MCF 10A (cell line): Measurements from ENCODE around the gene GOLGA6L26. TPM values are rescaled to one million over a fixed set of nuclear protein-coding genes. Genes with fewer than 3 reads are reported as not detected.
"Not testable (repeated sequence)": the region's sequence is repeated elsewhere in the genome, so short reads cannot be mapped to it uniquely, and the experiment has no call there.

Experiments
- Bru-seq: library from RNA; stranded (reverse); fragments of 400-500 nt; gene quantifications from one replicate; lab custom pipeline; 2021; lab: Mats Ljungman, UMichigan
- BruChase-seq, 2 experiments: library from RNA; stranded (reverse); fragments of 400-500 nt; gene quantifications; one replicate each; lab custom pipeline; 2021; lab: Mats Ljungman, UMichigan
- BruUV-seq: library from RNA; stranded (reverse); fragments of 400-500 nt; replicated peaks from 2 replicates; lab custom pipeline; 2021; lab: Mats Ljungman, UMichigan
- CTCF ChIA-PET: fragments of 300-600 bp; sonication (Branson Sonifier 250); formaldehyde crosslinking; extraction: SDS; loops from one replicate; lab custom pipeline; 2021; ENCODE audit warnings: antibody characterized with exemption, inconsistent platforms; lab: Yijun Ruan, JAX
- POLR2A ChIA-PET: fragments of 300-600, 350-650 bp; sonication (Branson Sonifier 250); formaldehyde crosslinking; extraction: SDS; loops from one replicate; lab custom pipeline; 2020; ENCODE audit warnings: antibody characterized with exemption, inconsistent platforms; lab: Yijun Ruan, JAX
- DNase-seq: peaks from one replicate; pipeline ENCODE4 v3.0.0-alpha.2; 2018; ENCODE audit not compliant: unreplicated experiment
- H3K27ac Mint-ChIP-seq: one replicate; pipeline ENCODE4 v1.8.0; 2022; ENCODE audit warnings: mild to moderate bottlenecking, low read depth, mixed read lengths; ENCODE audit not compliant: unreplicated experiment
- H3K27me3 Mint-ChIP-seq: one replicate; pipeline ENCODE4 v1.8.0; 2022; ENCODE audit warnings: mixed read lengths; ENCODE audit not compliant: insufficient read depth, unreplicated experiment
- H3K36me3 Mint-ChIP-seq: one replicate; pipeline ENCODE4 v1.8.0; 2022; ENCODE audit warnings: mild to moderate bottlenecking, moderate library complexity, mixed read lengths; ENCODE audit not compliant: insufficient read depth, unreplicated experiment
- H3K4me1 Mint-ChIP-seq: one replicate; pipeline ENCODE4 v1.8.0; 2022; ENCODE audit warnings: mixed read lengths; ENCODE audit not compliant: insufficient read depth, unreplicated experiment
- H3K4me3 Mint-ChIP-seq: one replicate; pipeline ENCODE4 v1.8.0; 2022; ENCODE audit warnings: mild to moderate bottlenecking, moderate library complexity, mixed read lengths; ENCODE audit not compliant: unreplicated experiment
- H3K9me3 Mint-ChIP-seq: one replicate; pipeline ENCODE4 v1.8.0; 2022; ENCODE audit warnings: mixed read lengths; ENCODE audit not compliant: unreplicated experiment
- intact Hi-C: fragments of 100-400 bp; cut with micrococcal nuclease; formaldehyde crosslinking; loops from 2 replicates; pipeline ENCODE4 v1.14.1; 2022
- long read RNA-seq: library from polyadenylated mRNA; stranded (forward); transcript quantifications from one replicate; pipeline ENCODE4 v2.0.0, GENCODE V29; 2022
- total RNA-seq: library from RNA; stranded (reverse); gene quantifications from 2 replicates; pipeline ENCODE4 v1.2.3, GENCODE V29; 2022

The GOLGA6L26 gene, protein sequence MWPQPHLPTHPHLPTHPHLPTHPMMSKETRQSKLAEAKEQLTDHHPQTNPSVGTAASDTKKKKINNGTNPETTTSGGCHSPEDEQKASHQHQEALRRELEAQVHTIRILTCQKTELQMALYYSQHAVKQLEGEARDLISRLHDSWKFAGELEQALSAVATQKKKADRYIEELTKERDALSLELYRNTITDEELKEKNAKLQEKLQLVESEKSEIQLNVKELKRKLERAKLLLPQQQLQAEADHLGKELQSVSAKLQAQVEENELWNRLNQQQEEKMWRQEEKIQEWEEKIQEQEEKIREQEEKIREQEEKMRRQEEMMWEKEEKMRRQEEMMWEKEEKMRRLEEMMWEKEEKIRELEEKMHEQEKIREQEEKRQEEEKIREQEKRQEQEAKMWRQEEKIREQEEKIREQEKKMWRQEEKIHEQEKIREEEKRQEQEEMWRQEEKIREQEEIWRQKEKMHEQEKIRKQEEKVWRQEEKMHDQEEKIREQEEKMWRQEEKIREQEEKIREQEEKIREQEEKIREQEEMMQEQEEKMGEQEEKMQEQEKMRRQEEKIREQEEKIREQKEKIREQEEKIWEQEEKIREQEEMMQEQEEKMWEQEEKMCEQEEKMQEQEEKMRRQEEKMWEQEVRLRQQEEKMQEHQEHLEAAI
- total RNA-seq (not detected in 2 replicates), Bru-seq, nascent RNA (not detected), BruChase-seq, experiment 1, labeled RNA remaining after a 6-hour chase (not detected), BruChase-seq, experiment 2, labeled RNA remaining after a 2-hour chase (not detected)
- long read RNA-seq: 0 reads

DNA sequence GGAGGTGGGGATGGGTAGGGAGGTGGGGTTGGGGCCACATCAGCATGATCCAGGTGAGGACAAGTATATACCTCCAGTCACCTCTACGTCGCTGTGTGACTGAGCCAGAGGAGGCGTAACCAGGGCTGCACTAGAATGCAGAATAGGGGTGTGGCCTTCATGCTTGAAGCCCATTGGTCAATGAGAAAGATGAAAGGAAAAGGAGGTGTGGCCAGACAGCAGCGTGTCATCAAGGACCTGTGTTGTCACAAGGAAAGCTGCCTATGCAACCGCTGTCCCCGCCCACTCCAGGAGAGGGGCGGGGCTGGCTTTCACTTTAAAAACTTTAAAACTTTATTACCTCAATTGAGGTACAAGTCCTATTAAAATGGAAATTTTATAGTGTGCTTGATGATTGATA is at the start of gene GOLGA6L26:
TSS of gene GOLGA6L26 (minus strand) at position 101 of the 400 bp plus-strand sequence. CDS start at position 40, 61 bp downstream.
- H3K36me3 Mint-ChIP-seq, DNase-seq, H3K4me3 Mint-ChIP-seq, H3K4me1 Mint-ChIP-seq, CTCF ChIA-PET, H3K9me3 Mint-ChIP-seq, H3K27me3 Mint-ChIP-seq, BruUV-seq, H3K27ac Mint-ChIP-seq, POLR2A ChIA-PET, intact Hi-C loops: not testable (repeated sequence)

DNA sequence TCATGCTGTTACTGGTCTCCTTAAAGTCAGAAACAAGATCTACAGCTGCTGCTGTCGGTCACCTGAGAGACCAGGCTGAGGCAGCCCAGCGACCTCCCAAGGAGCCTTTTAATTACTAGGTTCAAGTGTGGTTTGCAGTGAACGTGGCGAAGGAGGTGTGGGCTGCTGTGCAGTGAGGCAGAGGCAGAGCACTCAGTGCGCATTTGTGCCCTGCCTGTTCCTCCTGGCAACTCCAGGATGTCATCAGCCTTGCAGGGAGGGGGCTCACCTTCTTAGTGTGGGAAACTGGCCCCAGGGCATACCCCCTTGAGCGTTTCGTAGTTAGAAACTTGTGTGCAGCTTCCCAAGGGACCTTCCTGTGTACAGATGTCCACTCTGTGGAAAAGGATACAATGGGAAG is 47.2 kb upstream of the GOLGA6L26 start:
- intact Hi-C loops, H3K9me3 Mint-ChIP-seq: not testable (repeated sequence)

DNA sequence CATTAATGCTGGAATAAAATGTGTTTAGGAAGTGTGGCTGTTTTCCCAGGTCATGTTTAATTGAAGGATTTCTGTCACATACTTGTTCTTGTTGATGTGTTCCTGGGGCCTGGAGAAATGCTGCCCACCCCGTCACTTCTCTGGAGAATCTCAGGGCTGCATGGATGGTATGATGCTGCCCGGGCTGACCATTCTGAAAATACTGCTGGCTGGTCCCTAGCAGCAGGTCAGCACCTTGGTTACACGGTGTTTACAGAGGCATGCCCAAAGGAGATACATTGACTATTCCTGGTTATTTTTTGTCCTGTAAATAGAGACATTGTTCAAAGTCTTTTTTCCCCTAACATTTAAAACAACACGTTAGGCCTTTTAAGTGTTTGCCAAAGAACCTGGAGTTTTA is 46.7 kb upstream of the GOLGA6L26 start:
- intact Hi-C loops, H3K27ac Mint-ChIP-seq, H3K9me3 Mint-ChIP-seq, H3K4me3 Mint-ChIP-seq, CTCF ChIA-PET, DNase-seq, H3K36me3 Mint-ChIP-seq, POLR2A ChIA-PET, BruUV-seq, H3K4me1 Mint-ChIP-seq: not testable (repeated sequence)
- peaks cover 56% of the 10 kb centered on the region for H3K27me3 Mint-ChIP-seq

More for the DNA sequence above, 47.2 kb upstream of the GOLGA6L26 start:
- H3K36me3 Mint-ChIP-seq, H3K4me1 Mint-ChIP-seq, H3K27ac Mint-ChIP-seq, CTCF ChIA-PET, DNase-seq, BruUV-seq, H3K4me3 Mint-ChIP-seq, POLR2A ChIA-PET: not testable (repeated sequence)
- peaks cover 57% of the 10 kb centered on the region for H3K27me3 Mint-ChIP-seq

DNA sequence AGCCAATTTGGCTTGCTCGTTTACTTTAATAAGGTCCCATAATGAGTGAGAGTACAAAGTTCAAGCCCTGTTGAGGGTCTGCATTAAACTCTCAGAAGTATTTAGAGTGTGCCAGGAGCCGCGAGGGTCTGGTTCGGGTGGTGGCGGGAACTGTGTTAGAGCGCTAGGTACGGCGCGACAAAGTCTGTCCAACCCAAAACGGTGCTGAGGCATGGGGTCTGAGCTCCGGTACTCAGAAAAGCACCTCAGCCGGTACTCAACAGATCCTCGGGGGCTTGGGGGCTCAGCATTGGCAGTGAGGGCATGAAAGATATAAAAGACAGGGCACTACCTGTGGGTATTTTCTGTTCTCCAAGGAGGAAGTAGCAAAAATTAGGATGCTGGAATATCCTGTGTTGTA is 45.0 kb upstream of the GOLGA6L26 start:
- CTCF ChIA-PET, BruUV-seq, H3K4me1 Mint-ChIP-seq, DNase-seq, intact Hi-C loops, POLR2A ChIA-PET, H3K9me3 Mint-ChIP-seq, H3K27ac Mint-ChIP-seq, H3K4me3 Mint-ChIP-seq, H3K36me3 Mint-ChIP-seq: not testable (repeated sequence)
- H3K27me3 Mint-ChIP-seq: peaks cover 39% of the 10 kb centered on the region

DNA sequence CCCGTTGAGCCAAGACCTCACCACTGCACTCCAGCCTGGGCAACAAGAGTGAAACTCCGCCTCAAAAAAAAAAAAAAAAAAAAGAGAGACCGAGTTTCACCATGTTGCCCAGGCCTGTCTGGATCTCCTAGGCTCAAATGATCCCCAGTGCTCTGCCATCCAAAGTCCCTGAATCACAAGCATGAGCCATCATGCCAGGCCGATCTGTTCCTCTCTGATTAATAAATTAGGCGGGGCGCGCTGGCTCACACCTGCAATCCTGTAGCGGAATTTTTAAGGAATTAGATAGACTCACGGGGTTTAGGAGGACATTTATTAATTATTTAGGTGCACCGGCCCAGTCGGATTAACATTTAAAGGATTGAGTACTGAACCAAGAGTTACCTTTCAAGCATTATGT is 40.2 kb upstream of the GOLGA6L26 start:
- CTCF ChIA-PET, DNase-seq, H3K4me3 Mint-ChIP-seq, intact Hi-C loops, BruUV-seq, POLR2A ChIA-PET, H3K36me3 Mint-ChIP-seq, H3K4me1 Mint-ChIP-seq, H3K9me3 Mint-ChIP-seq, H3K27ac Mint-ChIP-seq: not testable (repeated sequence)
- peaks cover 38% of the 10 kb centered on the region for H3K27me3 Mint-ChIP-seq

DNA sequence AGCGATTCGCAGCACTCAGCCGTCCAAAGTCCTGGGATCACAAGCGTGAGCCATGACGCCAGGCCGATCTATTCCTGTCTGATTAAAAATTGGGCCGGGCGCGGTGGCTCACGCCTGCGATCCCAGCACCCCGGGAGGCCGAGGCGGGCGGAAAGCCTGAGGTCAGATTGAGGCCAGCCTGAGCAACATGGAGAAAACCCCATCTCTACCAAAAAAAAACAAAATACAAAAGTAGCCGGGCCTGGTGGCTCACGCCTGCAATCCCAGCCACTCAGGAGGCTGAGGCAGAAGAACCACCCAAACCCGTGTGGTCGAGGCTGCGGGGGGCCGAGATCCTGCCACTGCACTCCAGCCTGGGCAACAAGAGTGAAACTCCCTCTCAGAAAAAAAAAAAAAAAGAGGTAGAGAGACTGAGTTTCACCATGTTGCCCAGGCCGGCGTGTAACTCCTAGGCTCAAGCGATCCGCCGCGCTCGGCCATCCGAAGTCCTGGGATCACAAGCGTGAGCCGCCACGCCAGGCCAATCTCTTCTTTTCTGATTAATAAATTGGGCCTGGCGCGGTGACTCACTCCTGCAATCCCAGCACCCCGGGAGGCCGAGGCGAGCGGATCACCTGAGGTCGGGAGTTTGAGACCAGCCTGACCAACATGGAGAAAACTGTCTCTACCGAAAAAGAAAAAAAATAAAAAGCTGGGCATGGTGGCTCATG is 39.0 kb upstream of the GOLGA6L26 start:
- H3K27ac Mint-ChIP-seq, intact Hi-C loops, H3K4me3 Mint-ChIP-seq, H3K4me1 Mint-ChIP-seq, DNase-seq, CTCF ChIA-PET, H3K36me3 Mint-ChIP-seq, H3K9me3 Mint-ChIP-seq, BruUV-seq: not testable (repeated sequence)
- H3K27me3 Mint-ChIP-seq: peaks cover 38% of the 10 kb centered on the region
- POLR2A ChIA-PET: interaction anchor here (0.7 kb wide), 1 partner anchor 337 kb away, joined by 3 read pairs; no protein-coding TSS in a partner anchor
